ENCODE measurements around the gene USP30.

USP30 gene

DNA sequence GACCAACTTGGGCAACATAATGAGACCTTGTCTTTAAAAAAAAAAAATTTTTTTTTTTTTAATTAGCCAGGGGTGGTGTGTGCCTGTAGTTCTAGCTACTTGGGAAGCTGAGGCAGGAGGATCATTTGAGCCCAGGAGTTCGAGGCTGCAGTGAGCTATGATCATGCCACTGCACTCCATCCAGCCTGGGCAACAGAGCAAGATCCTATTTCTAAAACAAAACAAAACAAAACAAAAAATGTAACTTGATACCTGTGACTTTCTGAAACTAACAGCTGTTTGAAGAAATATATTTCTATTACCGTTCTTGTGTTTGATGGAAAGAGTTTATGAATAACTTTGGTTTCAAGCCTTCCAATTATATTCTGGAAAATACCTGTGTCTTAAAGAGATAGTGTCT is 62.3 kb downstream of the USP30 start:
- no peak for DNase-seq (ENCODE audit: low spot score)
- no peak for TF ChIP-seq CTCF (IDR thresholded peaks at IDR 0.05; ENCODE audit: borderline replicate concordance, control extremely low read depth, extremely low read depth, insufficient read depth, missing control alignments)

DNA sequence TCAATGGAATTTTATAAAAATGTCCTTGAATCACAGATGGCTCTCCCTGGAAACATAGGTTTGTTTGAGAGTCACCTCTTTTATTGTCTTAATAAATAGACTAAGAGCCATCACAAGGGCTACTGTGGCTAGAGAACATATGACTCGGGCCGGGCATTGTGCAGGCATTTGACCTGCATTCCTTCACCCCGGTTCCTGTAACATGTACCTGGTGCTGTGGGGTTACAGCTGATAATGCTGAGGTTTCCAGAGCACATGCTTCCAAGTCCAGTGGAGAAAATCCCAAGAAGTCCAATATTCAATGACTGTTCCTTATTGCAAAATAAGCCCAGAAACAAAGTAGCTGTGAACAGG is 63.0 kb downstream of the USP30 start:
- no peak for TF ChIP-seq CTCF (IDR thresholded peaks at IDR 0.05; ENCODE audit: borderline replicate concordance, control extremely low read depth, extremely low read depth, insufficient read depth, missing control alignments)
- in situ Hi-C loops (cut with MboI; ENCODE audit: low sequenced_read_pairs, unreplicated experiment): no loop called here
- no peak for DNase-seq (ENCODE audit: low spot score)

More for the DNA sequence above, 62.3 kb downstream of the USP30 start:
- in situ Hi-C loops (cut with MboI; ENCODE audit: low sequenced_read_pairs, unreplicated experiment): no loop called here

DNA sequence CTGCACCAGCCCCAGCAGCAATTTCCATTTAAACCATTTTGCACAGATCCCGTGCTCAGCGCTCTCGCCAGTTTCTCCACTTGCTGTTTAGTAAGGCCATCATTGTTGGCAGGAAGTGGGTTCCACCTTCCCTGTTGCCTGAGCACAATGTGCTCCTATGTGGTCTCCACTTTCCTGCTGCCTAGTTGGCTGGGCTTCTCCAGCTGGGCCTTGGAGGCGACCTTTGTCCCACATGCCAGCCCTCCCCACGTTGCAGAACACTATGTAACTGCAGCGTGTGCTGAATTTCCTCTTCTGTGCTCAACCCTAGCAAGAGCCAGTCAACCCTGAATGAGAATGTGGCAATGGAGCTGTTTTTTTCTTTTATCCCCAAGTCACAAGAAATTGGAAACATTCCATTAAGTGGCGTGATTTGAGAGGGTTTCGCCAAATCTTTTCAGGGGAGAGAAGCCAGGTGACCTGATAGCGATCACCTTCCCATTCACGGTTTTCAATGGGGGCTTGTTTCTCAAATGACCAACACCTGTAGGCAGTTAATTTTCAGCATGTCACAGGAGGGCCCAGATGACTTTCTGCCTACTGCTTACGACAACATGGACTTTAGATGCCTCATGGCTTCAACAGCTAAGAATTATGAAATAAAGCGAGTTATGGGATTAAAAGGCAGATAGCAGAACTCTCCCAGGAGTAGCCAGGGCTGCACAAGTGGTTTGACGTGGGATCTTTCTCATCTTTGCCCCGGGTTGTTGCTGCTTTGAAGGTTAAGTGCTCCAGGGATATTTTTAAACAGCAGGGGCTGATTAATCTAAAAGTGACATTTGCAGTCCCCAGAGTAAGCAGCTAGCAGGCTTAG is 63.6 kb downstream of the USP30 start, which contains the start of gene ACACB:
ACACB (plus strand) TSS at position 830 of the 853 bp plus-strand sequence. CDS start 22,819 bp downstream, outside the sequence.
- in situ Hi-C loops (cut with MboI; ENCODE audit: low sequenced_read_pairs, unreplicated experiment): no loop called here
- no peak for DNase-seq (ENCODE audit: low spot score)
- no peak for TF ChIP-seq CTCF (IDR thresholded peaks at IDR 0.05; ENCODE audit: borderline replicate concordance, control extremely low read depth, extremely low read depth, insufficient read depth, missing control alignments)

DNA sequence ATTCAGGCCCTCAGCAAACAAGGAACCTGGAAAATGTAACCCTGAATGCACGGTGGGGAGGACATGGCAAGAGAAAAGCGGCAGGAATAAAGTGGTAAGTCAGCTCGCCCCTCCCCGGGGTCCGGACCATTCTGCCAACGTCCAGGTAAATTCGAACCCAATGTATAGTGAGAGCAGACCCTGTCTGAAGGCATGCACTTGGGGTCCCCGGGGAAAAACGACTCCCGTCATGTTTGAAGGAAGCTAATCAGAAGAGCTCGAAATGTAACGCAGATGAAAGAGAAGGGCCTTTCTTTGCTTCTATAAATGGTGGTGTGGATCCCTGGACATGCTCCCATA is 64.2 kb downstream of the USP30 start:
- no peak for TF ChIP-seq CTCF (IDR thresholded peaks at IDR 0.05; ENCODE audit: borderline replicate concordance, control extremely low read depth, extremely low read depth, insufficient read depth, missing control alignments)
- DNase-seq (ENCODE audit: low spot score): no peak
- in situ Hi-C loops (cut with MboI; ENCODE audit: low sequenced_read_pairs, unreplicated experiment): no loop called here

DNA sequence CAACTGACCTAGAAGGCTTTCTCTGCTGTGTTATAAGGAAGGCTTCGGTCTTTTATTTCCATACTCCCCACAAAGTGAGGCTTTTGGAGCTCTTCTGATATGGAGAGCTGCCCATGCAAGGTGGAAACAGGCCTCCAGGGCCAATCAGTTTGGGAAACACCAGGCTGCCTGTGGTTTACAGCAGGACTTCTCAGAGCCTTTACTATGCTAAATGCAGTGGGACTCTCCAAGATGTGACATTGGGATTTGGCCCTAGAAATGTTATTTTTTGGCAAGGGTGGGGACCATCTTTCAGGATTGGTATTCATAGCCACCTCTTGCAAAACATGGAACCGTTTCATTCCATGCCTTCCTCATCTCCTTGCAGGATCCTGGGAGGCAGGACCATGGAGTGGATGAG is 67.7 kb downstream of the USP30 start:
- DNase-seq (ENCODE audit: low spot score): no peak
- in situ Hi-C loops (cut with MboI; ENCODE audit: low sequenced_read_pairs, unreplicated experiment): no loop called here
- no peak for TF ChIP-seq CTCF (IDR thresholded peaks at IDR 0.05; ENCODE audit: borderline replicate concordance, control extremely low read depth, extremely low read depth, insufficient read depth, missing control alignments)

GRCh38 chr12:109120557-109120956 is 68.2 kb downstream of the USP30 start:
- in situ Hi-C loops (cut with MboI; ENCODE audit: low sequenced_read_pairs, unreplicated experiment): no loop called here
- no peak for TF ChIP-seq CTCF (IDR thresholded peaks at IDR 0.05; ENCODE audit: borderline replicate concordance, control extremely low read depth, extremely low read depth, insufficient read depth, missing control alignments)
- DNase-seq (ENCODE audit: low spot score): no peak

Data from GM13976 (cell line).